Breast epithelium (tissue), 3 donors: ENCODE measurements around the gene TYROBP.

Experiments
- CTCF ChIP-seq, 3 donors: fragments of 450-650 bp; IDR thresholded peaks; one replicate each; pipeline ENCODE4 v1.5.1; 2016 to 2017; ENCODE audit warnings: antibody characterized with exemption in 3 of 3, mild to moderate bottlenecking in 3 of 3, moderate library complexity in 3 of 3
- POLR2A ChIP-seq: fragments of 450-650 bp; IDR thresholded peaks from one replicate; pipeline ENCODE4 v1.6.1; 2016; ENCODE audit warnings: antibody characterized with exemption, mild to moderate bottlenecking, moderate library complexity
- POLR2AphosphoS5 ChIP-seq, 3 donors: sonication (generic); formaldehyde crosslinking; IDR thresholded peaks; one replicate each; pipeline ENCODE4 v1.6.1; 2017; ENCODE audit warnings: antibody characterized with exemption in 3 of 3

DNA sequence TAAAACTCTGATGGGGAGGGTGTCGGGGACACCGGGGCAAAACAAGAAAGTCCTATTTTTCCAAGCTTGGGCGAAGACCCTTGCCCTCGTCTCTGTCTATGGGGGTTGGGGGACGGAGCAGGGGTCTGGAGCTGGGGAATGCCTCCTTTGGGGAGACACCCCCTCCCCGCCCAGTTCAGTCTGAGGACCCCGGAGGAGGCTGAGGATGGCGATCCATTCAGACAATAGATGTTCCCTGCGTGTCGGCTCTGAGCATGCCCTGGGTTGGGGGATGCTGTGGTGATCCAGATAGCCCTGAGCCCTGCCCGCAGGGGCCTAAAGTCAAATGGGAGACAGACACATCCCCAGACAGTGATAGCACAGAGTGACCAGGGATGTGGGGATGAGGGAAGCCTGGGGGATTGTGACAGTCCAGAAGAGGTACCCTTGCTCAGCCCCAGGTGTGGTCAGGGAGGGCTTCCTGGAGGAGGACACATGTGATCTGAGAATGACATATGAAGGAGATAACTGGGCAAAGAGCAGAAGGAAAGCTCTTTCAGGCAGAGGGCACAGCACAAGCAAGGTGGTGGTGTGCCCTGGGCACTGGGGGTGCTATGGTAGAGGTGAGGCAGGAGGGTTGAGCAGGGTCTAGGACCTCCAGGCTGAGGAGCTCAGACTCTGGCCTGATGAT is 37.2 kb upstream of the TYROBP start:
- TF ChIP-seq POLR2AphosphoS5 (IDR thresholded peaks at IDR 0.05) (no peak), CTCF (IDR thresholded peaks at IDR 0.05) (no peak), POLR2A (no peak)
